ENCODE measurements around the gene RAB1B.

Gene RAB1B

DNA sequence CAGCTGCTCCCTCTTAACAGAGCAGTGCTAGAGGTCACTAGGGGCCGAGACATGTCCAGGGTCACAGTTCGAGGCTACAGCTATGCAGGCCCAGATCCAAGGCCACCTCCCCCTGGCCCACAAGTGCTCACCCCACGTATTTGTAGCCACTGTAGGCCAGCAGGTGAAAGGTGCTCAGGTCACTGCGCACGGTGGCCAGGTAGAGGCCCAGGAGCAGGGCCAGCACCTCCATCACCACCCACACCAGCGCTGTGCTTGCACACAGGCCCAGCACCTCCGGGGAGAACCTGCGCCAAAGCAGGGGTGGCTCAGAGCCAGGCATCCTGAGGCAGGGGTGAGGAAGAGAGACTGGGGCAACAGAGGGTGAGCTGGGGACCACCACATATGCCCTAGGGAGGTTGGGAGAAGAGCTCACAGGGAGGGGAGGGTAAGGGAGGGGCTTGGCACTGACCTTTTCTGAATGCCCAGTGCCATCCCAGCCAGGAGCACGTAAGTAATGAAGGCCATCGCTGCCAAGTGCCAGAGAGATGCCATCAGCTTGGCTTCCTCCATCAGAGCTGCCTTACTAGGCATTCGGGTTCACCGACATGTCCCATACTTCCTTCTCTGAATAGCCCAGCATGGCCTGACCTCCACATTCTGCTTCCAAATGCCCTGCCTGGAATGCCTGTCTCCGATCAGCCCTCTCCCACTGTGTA lies 17.0 kb downstream of the RAB1B start:
- WGBS, 2 experiments (ENCODE audit: insufficient coverage in 2 of 2): 93 to 94% methylated on average over 10 to 11 of the region's 13 CpGs
- Histone ChIP-seq H3K36me3 (ENCODE audit: control insufficient read depth, insufficient read depth, low read length) (peaks cover 30% of the 10 kb centered on the region), H3K9me3 (ENCODE audit: control insufficient read depth, low read length) (no peaks in the 10 kb centered on the region), H3K27ac (ENCODE audit: low read depth, low read length, severe bottlenecking) (no peak overlapping the region), H3K4me3 (ENCODE audit: extremely low read depth, insufficient read depth, low read length, poor library complexity, severe bottlenecking) (no peak overlapping the region), H3K4me1 (ENCODE audit: control insufficient read depth, insufficient read depth, low read length, poor library complexity, severe bottlenecking) (peaks cover 32% of the 10 kb centered on the region)

DNA sequence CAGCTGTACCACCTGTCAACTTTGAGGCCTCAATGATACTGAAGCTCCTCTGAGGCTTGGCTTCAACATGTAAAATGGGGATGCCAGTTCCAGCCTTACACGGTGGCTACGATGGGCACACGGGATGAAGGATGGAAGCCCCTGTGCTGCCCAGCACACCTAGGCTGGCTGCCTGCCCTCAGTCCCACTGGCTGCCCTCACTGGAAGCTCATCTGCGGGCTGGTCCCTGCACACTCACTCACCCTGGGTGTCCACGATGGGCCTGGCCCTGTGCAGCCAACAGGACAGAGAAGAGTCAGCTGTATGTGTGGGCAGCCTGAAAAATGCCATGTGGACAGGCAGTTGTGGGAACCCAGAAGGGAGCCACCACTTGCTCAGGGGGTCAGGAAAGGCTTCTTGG lies 18.3 kb downstream of the RAB1B start:
- WGBS, 2 experiments (ENCODE audit: insufficient coverage in 2 of 2): 96 to 100% methylated on average over 4 of the region's 5 CpGs
- Histone ChIP-seq H3K27ac (ENCODE audit: low read depth, low read length, severe bottlenecking) (no peak overlapping the region), H3K4me3 (ENCODE audit: extremely low read depth, insufficient read depth, low read length, poor library complexity, severe bottlenecking) (no peak overlapping the region), H3K4me1 (ENCODE audit: control insufficient read depth, insufficient read depth, low read length, poor library complexity, severe bottlenecking) (peaks cover 19% of the 10 kb centered on the region), H3K9me3 (ENCODE audit: control insufficient read depth, low read length) (no peaks in the 10 kb centered on the region), H3K36me3 (ENCODE audit: control insufficient read depth, insufficient read depth, low read length) (peaks cover 30% of the 10 kb centered on the region)

DNA sequence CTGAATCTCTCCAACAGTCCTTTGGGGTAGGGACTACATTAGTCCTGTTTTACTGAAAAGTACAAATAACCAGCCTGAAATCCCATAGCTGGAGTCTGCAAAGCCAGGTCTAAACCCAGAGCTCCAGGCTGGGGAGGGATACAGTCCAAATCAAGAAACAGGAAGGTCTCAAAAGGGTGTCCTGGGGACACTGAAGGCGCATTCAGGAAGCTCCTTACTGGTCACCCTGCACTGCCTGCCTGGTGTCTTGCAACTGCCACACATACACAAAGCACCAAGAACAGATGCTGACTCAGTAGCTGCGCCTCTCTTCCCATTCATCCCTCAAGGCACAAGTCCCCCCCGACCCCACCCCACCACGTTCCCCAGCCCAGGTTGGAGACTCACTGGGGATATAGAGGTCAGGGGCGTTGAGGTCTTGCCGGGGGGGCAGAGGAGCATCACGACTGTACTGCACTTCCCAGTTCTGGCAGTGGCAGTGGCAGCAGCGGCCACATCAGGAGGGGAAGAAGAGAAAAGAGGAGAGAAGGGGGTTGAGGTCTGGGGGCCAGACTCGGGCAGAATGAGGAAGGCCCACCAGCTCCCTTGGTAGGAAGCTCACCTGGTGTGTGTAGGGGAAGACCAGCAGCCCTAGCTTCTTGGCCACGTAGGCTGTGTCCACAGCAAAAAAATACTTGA lies 18.9 kb downstream of the RAB1B start:
- Histone ChIP-seq H3K36me3 (ENCODE audit: control insufficient read depth, insufficient read depth, low read length) (peaks cover 30% of the 10 kb centered on the region), H3K27ac (ENCODE audit: low read depth, low read length, severe bottlenecking) (no peak overlapping the region), H3K4me3 (ENCODE audit: extremely low read depth, insufficient read depth, low read length, poor library complexity, severe bottlenecking) (peak overlapping the region; percentile 86), H3K4me1 (ENCODE audit: control insufficient read depth, insufficient read depth, low read length, poor library complexity, severe bottlenecking) (peaks cover 16% of the 10 kb centered on the region), H3K9me3 (ENCODE audit: control insufficient read depth, low read length) (no peaks in the 10 kb centered on the region)
- WGBS, 2 experiments (ENCODE audit: insufficient coverage in 2 of 2): 92 to 95% methylated on average over 6 to 7 of the region's 10 CpGs

DNA sequence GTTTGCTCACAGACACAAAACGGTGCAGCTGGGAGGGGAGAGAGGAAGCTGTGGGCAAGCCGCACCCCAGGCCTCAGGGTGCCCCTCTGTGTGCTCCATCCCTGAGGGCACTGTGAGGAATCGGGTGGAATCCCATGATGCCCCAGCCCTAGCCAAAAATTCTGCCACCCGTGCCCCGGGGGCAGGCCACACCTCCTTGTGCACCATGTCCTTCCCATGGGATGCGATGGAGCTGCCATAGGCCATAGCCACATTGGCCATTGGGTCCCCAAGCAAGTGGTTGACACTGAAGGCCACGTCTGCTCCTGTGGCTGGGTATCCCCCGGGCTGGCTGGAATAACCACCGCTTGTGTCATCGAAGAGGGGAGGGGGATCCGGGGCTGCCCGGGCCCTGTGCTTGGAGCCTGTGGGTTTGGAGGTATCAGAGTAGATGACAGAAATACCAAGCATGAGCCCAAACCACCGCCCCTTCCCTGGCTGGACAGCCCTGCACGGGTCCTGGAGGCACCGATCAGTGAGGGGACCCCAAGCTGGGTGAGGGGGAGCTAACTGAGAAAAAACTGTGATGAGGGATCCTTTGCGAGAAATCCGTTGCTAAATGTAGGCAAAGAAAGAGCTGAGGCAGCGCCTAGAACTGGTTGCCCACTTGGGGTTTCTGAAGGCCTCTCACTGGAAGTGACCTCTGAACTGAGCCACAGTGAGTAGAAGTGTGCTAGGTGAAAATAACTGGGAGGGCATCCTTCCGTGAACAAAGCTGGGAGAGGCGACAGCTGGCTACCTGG lies 19.6 kb downstream of the RAB1B start:
- peak overlapping the region; percentile 99 for H3K27ac ChIP-seq (ENCODE audit: low read depth, low read length, severe bottlenecking)
- WGBS, 2 experiments (ENCODE audit: insufficient coverage in 2 of 2): 56 to 58% methylated on average over 14 to 15 of the region's 20 CpGs
- peak overlapping the region; percentile 86 for H3K4me3 ChIP-seq (ENCODE audit: extremely low read depth, insufficient read depth, low read length, poor library complexity, severe bottlenecking)
- H3K4me1 ChIP-seq (ENCODE audit: control insufficient read depth, insufficient read depth, low read length, poor library complexity, severe bottlenecking): peaks cover 13% of the 10 kb centered on the region
- H3K36me3 ChIP-seq (ENCODE audit: control insufficient read depth, insufficient read depth, low read length): peaks cover 26% of the 10 kb centered on the region
- H3K9me3 ChIP-seq (ENCODE audit: control insufficient read depth, low read length): no peaks in the 10 kb centered on the region

- H3K27ac ChIP-seq (ENCODE audit: low read depth, low read length, severe bottlenecking): peak within 1 kb of the TSS; percentile 99
- H3K4me3 ChIP-seq (ENCODE audit: extremely low read depth, insufficient read depth, low read length, poor library complexity, severe bottlenecking): peak within 1 kb of the TSS; percentile 86
- 0% methylated on average over 71 to 82 of the region's 87 CpGs for WGBS, 2 experiments (ENCODE audit: insufficient coverage in 2 of 2)
- no peaks in the 10 kb centered on the region for H3K9me3 ChIP-seq (ENCODE audit: control insufficient read depth, low read length)
- peaks cover 23% of the 10 kb centered on the region for H3K36me3 ChIP-seq (ENCODE audit: control insufficient read depth, insufficient read depth, low read length)
- H3K4me1 ChIP-seq (ENCODE audit: control insufficient read depth, insufficient read depth, low read length, poor library complexity, severe bottlenecking): peaks cover 13% of the 10 kb centered on the region
Observed at GRCh38 chr11:66288671-66289547, 20.5 kb downstream of the RAB1B start, which contains the start of gene YIF1A. TSS of gene YIF1A (minus strand) at chr11:66289143. CDS start at chr11:66288985, 158 bp downstream.

- peak overlapping the region; percentile 86 for H3K4me3 ChIP-seq (ENCODE audit: extremely low read depth, insufficient read depth, low read length, poor library complexity, severe bottlenecking)
- peaks cover 15% of the 10 kb centered on the region for H3K36me3 ChIP-seq (ENCODE audit: control insufficient read depth, insufficient read depth, low read length)
- peak overlapping the region; percentile 99 for H3K27ac ChIP-seq (ENCODE audit: low read depth, low read length, severe bottlenecking)
- 16 to 25% methylated on average over 16 to 27 of the region's 36 CpGs for WGBS, 2 experiments (ENCODE audit: insufficient coverage in 2 of 2)
- H3K9me3 ChIP-seq (ENCODE audit: control insufficient read depth, low read length): no peaks in the 10 kb centered on the region
- peaks cover 13% of the 10 kb centered on the region for H3K4me1 ChIP-seq (ENCODE audit: control insufficient read depth, insufficient read depth, low read length, poor library complexity, severe bottlenecking)
Observed at GRCh38 chr11:66289548-66290329, 21.3 kb downstream of the RAB1B start.

DNA sequence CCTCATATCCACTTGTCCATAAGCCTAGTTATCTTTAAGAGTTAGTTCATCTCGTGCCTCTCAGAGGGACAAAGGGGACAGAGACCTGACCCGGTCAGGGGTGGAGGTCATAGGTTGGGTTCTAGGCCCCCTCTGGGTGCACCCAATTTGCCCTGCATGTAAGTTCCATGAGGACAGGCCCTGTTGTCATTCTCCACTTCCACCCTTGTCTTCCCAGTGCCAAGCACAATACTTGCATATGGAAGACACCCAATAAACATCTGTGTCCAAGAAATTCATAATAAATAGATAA lies 21.8 kb downstream of the RAB1B start:
- peaks cover 9% of the 10 kb centered on the region for H3K36me3 ChIP-seq (ENCODE audit: control insufficient read depth, insufficient read depth, low read length)
- 76 to 100% methylated on average over 2 of the region's 2 CpGs for WGBS, 2 experiments (ENCODE audit: insufficient coverage in 2 of 2)
- no peaks in the 10 kb centered on the region for H3K9me3 ChIP-seq (ENCODE audit: control insufficient read depth, low read length)
- peaks cover 13% of the 10 kb centered on the region for H3K4me1 ChIP-seq (ENCODE audit: control insufficient read depth, insufficient read depth, low read length, poor library complexity, severe bottlenecking)
- no peak overlapping the region for H3K4me3 ChIP-seq (ENCODE audit: extremely low read depth, insufficient read depth, low read length, poor library complexity, severe bottlenecking)
- H3K27ac ChIP-seq (ENCODE audit: low read depth, low read length, severe bottlenecking): no peak overlapping the region

- WGBS, 2 experiments (ENCODE audit: insufficient coverage in 2 of 2): 3 to 25% methylated on average over 7 to 15 of the region's 16 CpGs
- H3K36me3 ChIP-seq (ENCODE audit: control insufficient read depth, insufficient read depth, low read length): peaks cover 5% of the 10 kb centered on the region
- peak overlapping the region; percentile 18 for H3K4me3 ChIP-seq (ENCODE audit: extremely low read depth, insufficient read depth, low read length, poor library complexity, severe bottlenecking)
- H3K27ac ChIP-seq (ENCODE audit: low read depth, low read length, severe bottlenecking): no peak overlapping the region
- no peaks in the 10 kb centered on the region for H3K9me3 ChIP-seq (ENCODE audit: control insufficient read depth, low read length)
- H3K4me1 ChIP-seq (ENCODE audit: control insufficient read depth, insufficient read depth, low read length, poor library complexity, severe bottlenecking): peaks cover 13% of the 10 kb centered on the region
Observed at GRCh38 chr11:66291303-66291705, 22.9 kb downstream of the RAB1B start.

- 2 to 3% methylated on average over 56 to 79 of the region's 95 CpGs for WGBS, 2 experiments (ENCODE audit: insufficient coverage in 2 of 2)
- Histone ChIP-seq H3K4me3 (ENCODE audit: extremely low read depth, insufficient read depth, low read length, poor library complexity, severe bottlenecking) (peak within 1 kb of the TSS; percentile 18), H3K4me1 (ENCODE audit: control insufficient read depth, insufficient read depth, low read length, poor library complexity, severe bottlenecking) (peaks cover 13% of the 10 kb centered on the region), H3K9me3 (ENCODE audit: control insufficient read depth, low read length) (no peaks in the 10 kb centered on the region), H3K27ac (ENCODE audit: low read depth, low read length, severe bottlenecking) (no peak within 1 kb of the TSS), H3K36me3 (ENCODE audit: control insufficient read depth, insufficient read depth, low read length) (peaks cover 1% of the 10 kb centered on the region)
Observed at GRCh38 chr11:66291706-66292542, 23.5 kb downstream of the RAB1B start, which contains the start of gene TMEM151A. TSS of gene TMEM151A (plus strand) at chr11:66291894. CDS start at chr11:66292014, 120 bp downstream.

Data from mesodermal cell (in vitro differentiated cells).